ENCODE results near the gene AKR1C3. TPM values are rescaled to one million over a fixed set of nuclear protein-coding genes. Genes with fewer than 3 reads are reported as not detected.
"Not testable (repeated sequence)": the region's sequence is repeated elsewhere in the genome, so short reads cannot be mapped to it uniquely, and the experiment has no call there.

AKR1C3 gene
- total and polyA plus RNA-seq, 4 donors, result 36.2 to 180 (median 126) TPM

- Histone ChIP-seq H3K9me3 (ENCODE audit: control insufficient read depth, low read length) (no peaks in the 10 kb centered on the region), H3K27ac (ENCODE audit: low read depth in 1 of 2, low read length in 2 of 2) (no peak overlapping the region), H3K27me3 (ENCODE audit: control insufficient read depth in 1 of 2, insufficient read depth in 2 of 2, low read length in 1 of 2) (no peaks in the 10 kb centered on the region), H3K36me3 (ENCODE audit: control insufficient read depth in 1 of 2, insufficient read depth in 2 of 2, low read length in 1 of 2) (peaks cover 7 to 12% of the 10 kb centered on the region in 2 donors), H3K4me1 (ENCODE audit: control insufficient read depth in 1 of 2, insufficient read depth in 2 of 2, low read length in 2 of 2) (no peaks in the 10 kb centered on the region), H3K4me3 (ENCODE audit: low read length in 2 of 2) (no peak overlapping the region)
- intact Hi-C loops (cut with DNase I), result no loop called here
- ATAC-seq (ENCODE audit: low FRiP score) (no peak), DNase-seq (no peak)
- 31 to 39% methylated on average over 3 of the region's 3 CpGs for WGBS, 2 donors
Measured at GRCh38 chr10:5108658-5109416, 14.6 kb downstream of the AKR1C3 start.

GRCh38 chr10:5109861-5110260 is 15.6 kb downstream of the AKR1C3 start:
- H3K9me3 ChIP-seq (ENCODE audit: control insufficient read depth, low read length); H3K4me1 ChIP-seq (ENCODE audit: control insufficient read depth in 1 of 2, insufficient read depth in 2 of 2, low read length in 2 of 2); ATAC-seq (ENCODE audit: low FRiP score); DNase-seq; intact Hi-C loops (cut with DNase I); H3K27ac ChIP-seq (ENCODE audit: low read depth in 1 of 2, low read length in 2 of 2); H3K4me3 ChIP-seq (ENCODE audit: low read length in 2 of 2); H3K27me3 ChIP-seq (ENCODE audit: control insufficient read depth in 1 of 2, insufficient read depth in 2 of 2, low read length in 1 of 2): not testable (repeated sequence)
- WGBS, 2 donors, result 92 to 96% methylated on average over 5 to 10 of the region's 12 CpGs
- H3K36me3 ChIP-seq (ENCODE audit: control insufficient read depth in 1 of 2, insufficient read depth in 2 of 2, low read length in 1 of 2), result peaks cover 7 to 12% of the 10 kb centered on the region in 2 donors

- Histone ChIP-seq H3K27me3 (ENCODE audit: control insufficient read depth in 1 of 2, insufficient read depth in 2 of 2, low read length in 1 of 2) (no peaks in the 10 kb centered on the region), H3K4me3 (ENCODE audit: low read length in 2 of 2) (no peak overlapping the region), H3K4me1 (ENCODE audit: control insufficient read depth in 1 of 2, insufficient read depth in 2 of 2, low read length in 2 of 2) (no peaks in the 10 kb centered on the region), H3K9me3 (ENCODE audit: control insufficient read depth, low read length) (no peaks in the 10 kb centered on the region), H3K36me3 (ENCODE audit: control insufficient read depth in 1 of 2, insufficient read depth in 2 of 2, low read length in 1 of 2) (no peaks in the 10 kb centered on the region), H3K27ac (ENCODE audit: low read depth in 1 of 2, low read length in 2 of 2) (no peak overlapping the region)
- ATAC-seq (ENCODE audit: low FRiP score), result no peak
- intact Hi-C loops (cut with DNase I), result no loop called here
- DNase-seq, result no peak
- WGBS, 2 donors, result 81 to 86% methylated on average over 5 of the region's 5 CpGs
Measured at GRCh38 chr10:5116621-5117020, 22.4 kb downstream of the AKR1C3 start.

- H3K4me1 ChIP-seq (ENCODE audit: control insufficient read depth in 1 of 2, insufficient read depth in 2 of 2, low read length in 2 of 2), result no peaks in the 10 kb centered on the region
- H3K4me3 ChIP-seq (ENCODE audit: low read length in 2 of 2), result no peak overlapping the region
- no peak for DNase-seq
- no peak for ATAC-seq (ENCODE audit: low FRiP score)
- 51 to 72% methylated on average over 3 of the region's 3 CpGs for WGBS, 2 donors
- H3K27ac ChIP-seq (ENCODE audit: low read depth in 1 of 2, low read length in 2 of 2), result no peak overlapping the region
- no peaks in the 10 kb centered on the region for H3K9me3 ChIP-seq (ENCODE audit: control insufficient read depth, low read length)
- no peaks in the 10 kb centered on the region for H3K27me3 ChIP-seq (ENCODE audit: control insufficient read depth in 1 of 2, insufficient read depth in 2 of 2, low read length in 1 of 2)
- no peaks in the 10 kb centered on the region for H3K36me3 ChIP-seq (ENCODE audit: control insufficient read depth in 1 of 2, insufficient read depth in 2 of 2, low read length in 1 of 2)
- intact Hi-C loops (cut with DNase I), result no loop called here
Measured at GRCh38 chr10:5117026-5117425, 22.8 kb downstream of the AKR1C3 start.

- DNase-seq; H3K36me3 ChIP-seq (ENCODE audit: control insufficient read depth in 1 of 2, insufficient read depth in 2 of 2, low read length in 1 of 2); H3K4me3 ChIP-seq (ENCODE audit: low read length in 2 of 2); intact Hi-C loops (cut with DNase I); H3K9me3 ChIP-seq (ENCODE audit: control insufficient read depth, low read length); ATAC-seq (ENCODE audit: low FRiP score); H3K27me3 ChIP-seq (ENCODE audit: control insufficient read depth in 1 of 2, insufficient read depth in 2 of 2, low read length in 1 of 2); H3K27ac ChIP-seq (ENCODE audit: low read depth in 1 of 2, low read length in 2 of 2); H3K4me1 ChIP-seq (ENCODE audit: control insufficient read depth in 1 of 2, insufficient read depth in 2 of 2, low read length in 2 of 2): not testable (repeated sequence)
- WGBS, 2 donors, result 80 to 83% methylated on average over 5 of the region's 5 CpGs
Measured at GRCh38 chr10:5119997-5120396, 25.8 kb downstream of the AKR1C3 start.

- no peaks in the 10 kb centered on the region for H3K4me1 ChIP-seq (ENCODE audit: control insufficient read depth in 1 of 2, insufficient read depth in 2 of 2, low read length in 2 of 2)
- H3K9me3 ChIP-seq (ENCODE audit: control insufficient read depth, low read length), result peaks cover 1% of the 10 kb centered on the region
- intact Hi-C loops (cut with DNase I), result no loop called here
- no peak overlapping the region for H3K27ac ChIP-seq (ENCODE audit: low read depth in 1 of 2, low read length in 2 of 2)
- H3K27me3 ChIP-seq (ENCODE audit: control insufficient read depth in 1 of 2, insufficient read depth in 2 of 2, low read length in 1 of 2), result no peaks in the 10 kb centered on the region
- H3K4me3 ChIP-seq (ENCODE audit: low read length in 2 of 2), result no peak overlapping the region
- H3K36me3 ChIP-seq (ENCODE audit: control insufficient read depth in 1 of 2, insufficient read depth in 2 of 2, low read length in 1 of 2), result no peaks in the 10 kb centered on the region
- no peak for ATAC-seq (ENCODE audit: low FRiP score)
- DNase-seq, result no peak
Measured at GRCh38 chr10:5123886-5124285, 29.7 kb downstream of the AKR1C3 start.

- intact Hi-C loops (cut with DNase I), result no loop called here
- Histone ChIP-seq H3K36me3 (ENCODE audit: control insufficient read depth in 1 of 2, insufficient read depth in 2 of 2, low read length in 1 of 2) (no peaks in the 10 kb centered on the region), H3K27me3 (ENCODE audit: control insufficient read depth in 1 of 2, insufficient read depth in 2 of 2, low read length in 1 of 2) (no peaks in the 10 kb centered on the region), H3K4me3 (ENCODE audit: low read length in 2 of 2) (no peak overlapping the region), H3K9me3 (ENCODE audit: control insufficient read depth, low read length) (peaks cover 1% of the 10 kb centered on the region), H3K4me1 (ENCODE audit: control insufficient read depth in 1 of 2, insufficient read depth in 2 of 2, low read length in 2 of 2) (no peaks in the 10 kb centered on the region), H3K27ac (ENCODE audit: low read depth in 1 of 2, low read length in 2 of 2) (no peak overlapping the region)
- 81 to 86% methylated on average over 3 of the region's 3 CpGs for WGBS, 2 donors
- no peak for DNase-seq
- no peak for ATAC-seq (ENCODE audit: low FRiP score)
Measured at GRCh38 chr10:5125315-5126044, 31.3 kb downstream of the AKR1C3 start.

GRCh38 chr10:5135581-5135980 is 41.4 kb downstream of the AKR1C3 start:
- intact Hi-C loops (cut with DNase I), result no loop called here
- Histone ChIP-seq H3K36me3 (ENCODE audit: control insufficient read depth in 1 of 2, insufficient read depth in 2 of 2, low read length in 1 of 2) (no peaks in the 10 kb centered on the region), H3K4me1 (ENCODE audit: control insufficient read depth in 1 of 2, insufficient read depth in 2 of 2, low read length in 2 of 2) (no peaks in the 10 kb centered on the region), H3K27me3 (ENCODE audit: control insufficient read depth in 1 of 2, insufficient read depth in 2 of 2, low read length in 1 of 2) (no peaks in the 10 kb centered on the region), H3K4me3 (ENCODE audit: low read length in 2 of 2) (no peak overlapping the region), H3K9me3 (ENCODE audit: control insufficient read depth, low read length) (peaks cover 2% of the 10 kb centered on the region), H3K27ac (ENCODE audit: low read depth in 1 of 2, low read length in 2 of 2) (no peak overlapping the region)
- ATAC-seq (ENCODE audit: low FRiP score), result no peak
- WGBS, 2 donors, result 75 to 82% methylated on average over 2 of the region's 2 CpGs
- DNase-seq, result no peak
